ENCODE results near the gene L3MBTL3.

The L3MBTL3 gene

GRCh38 chr6:130120731-130121130, 102.3 kb downstream of the L3MBTL3 start:
- H3K27ac ChIP-seq, result no peak overlapping the region
- TF ChIP-seq, protein P1, sequence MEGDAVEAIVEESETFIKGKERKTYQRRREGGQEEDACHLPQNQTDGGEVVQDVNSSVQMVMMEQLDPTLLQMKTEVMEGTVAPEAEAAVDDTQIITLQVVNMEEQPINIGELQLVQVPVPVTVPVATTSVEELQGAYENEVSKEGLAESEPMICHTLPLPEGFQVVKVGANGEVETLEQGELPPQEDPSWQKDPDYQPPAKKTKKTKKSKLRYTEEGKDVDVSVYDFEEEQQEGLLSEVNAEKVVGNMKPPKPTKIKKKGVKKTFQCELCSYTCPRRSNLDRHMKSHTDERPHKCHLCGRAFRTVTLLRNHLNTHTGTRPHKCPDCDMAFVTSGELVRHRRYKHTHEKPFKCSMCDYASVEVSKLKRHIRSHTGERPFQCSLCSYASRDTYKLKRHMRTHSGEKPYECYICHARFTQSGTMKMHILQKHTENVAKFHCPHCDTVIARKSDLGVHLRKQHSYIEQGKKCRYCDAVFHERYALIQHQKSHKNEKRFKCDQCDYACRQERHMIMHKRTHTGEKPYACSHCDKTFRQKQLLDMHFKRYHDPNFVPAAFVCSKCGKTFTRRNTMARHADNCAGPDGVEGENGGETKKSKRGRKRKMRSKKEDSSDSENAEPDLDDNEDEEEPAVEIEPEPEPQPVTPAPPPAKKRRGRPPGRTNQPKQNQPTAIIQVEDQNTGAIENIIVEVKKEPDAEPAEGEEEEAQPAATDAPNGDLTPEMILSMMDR (conservative IDR thresholded peaks at IDR 0.05), result no peak

GRCh38 chr6:130122243-130122642, 103.9 kb downstream of the L3MBTL3 start:
- H3K27ac ChIP-seq, result no peak overlapping the region
- TF ChIP-seq, protein P1 (conservative IDR thresholded peaks at IDR 0.05), result no peak

GRCh38 chr6:130127195-130127594, 108.8 kb downstream of the L3MBTL3 start:
- TF ChIP-seq, protein P1 (conservative IDR thresholded peaks at IDR 0.05), result no peak
- H3K27ac ChIP-seq, result no peak overlapping the region

GRCh38 chr6:130128326-130128725, 109.9 kb downstream of the L3MBTL3 start:
- TF ChIP-seq, protein P1 (conservative IDR thresholded peaks at IDR 0.05), result no peak
- no peak overlapping the region for H3K27ac ChIP-seq

GRCh38 chr6:130129762-130130246, 111.4 kb downstream of the L3MBTL3 start:
- TF ChIP-seq, protein P1 (conservative IDR thresholded peaks at IDR 0.05), result no peak
- no peak overlapping the region for H3K27ac ChIP-seq

- TF ChIP-seq, protein P1 (conservative IDR thresholded peaks at IDR 0.05), result no peak
- no peak overlapping the region for H3K27ac ChIP-seq
These were observed 113.9 kb downstream of the L3MBTL3 start for GRCh38 chr6:130132286-130132701.

DNA sequence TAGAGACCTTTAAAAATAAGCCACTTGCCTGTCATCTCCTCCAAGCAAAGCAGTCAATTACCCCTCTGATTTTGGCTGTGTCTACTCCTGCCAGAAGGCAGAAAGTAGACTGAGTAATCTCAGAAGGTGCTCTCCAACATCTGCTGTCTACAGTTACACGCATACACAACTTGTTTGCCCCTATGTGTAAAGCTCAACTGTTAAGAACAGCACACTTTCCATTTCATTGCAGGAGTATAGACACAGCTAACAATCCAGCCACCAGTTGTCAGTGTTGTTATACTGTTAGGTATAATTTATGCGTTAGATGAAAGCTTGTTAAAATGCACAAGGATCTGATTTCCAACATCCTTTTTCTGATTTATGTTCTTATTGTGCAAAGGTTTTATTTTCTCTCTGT, 116.2 kb downstream of the L3MBTL3 start:
- TF ChIP-seq, protein P1 (conservative IDR thresholded peaks at IDR 0.05), result peak; percentile 61
- H3K27ac ChIP-seq, result no peak overlapping the region
